8988T (cell line): Measurements from ENCODE around the gene COP1.
"Not testable (repeated sequence)": the region's sequence is repeated elsewhere in the genome, so short reads cannot be mapped to it uniquely, and the experiment has no call there.

Experiments used
- DNase-seq: peaks from one replicate; pipeline ENCODE4 v3.0.0; 2011

The COP1 gene

DNA sequence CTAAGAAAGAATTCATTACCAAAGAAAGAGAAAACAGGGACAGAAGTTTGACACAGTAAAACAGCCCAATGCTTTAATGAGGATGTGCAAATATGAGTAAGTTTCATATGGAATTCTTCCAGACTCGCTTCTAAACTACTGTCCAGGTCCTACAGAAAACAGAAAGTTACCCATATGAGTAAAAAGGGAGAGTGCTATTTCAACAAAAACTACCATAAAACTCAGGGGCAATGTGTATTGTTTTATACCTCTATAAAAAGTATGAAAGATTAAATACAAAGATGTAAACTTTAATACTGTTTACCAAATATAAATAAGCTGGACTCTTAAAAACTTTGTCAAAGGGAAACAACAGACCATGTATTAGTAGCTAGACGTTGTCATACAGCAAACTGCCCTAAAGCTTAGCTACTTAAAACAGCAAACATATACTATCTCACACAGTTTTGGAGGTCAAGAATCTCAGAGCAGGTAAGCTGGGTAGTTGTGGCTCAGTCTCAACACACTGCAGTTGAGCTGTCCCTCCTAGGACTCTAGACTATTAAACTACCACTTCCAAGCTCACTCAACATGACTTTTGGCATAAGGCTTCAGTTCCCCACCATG, 174.9 kb downstream of the COP1 start:
- DNase-seq = no peak

DNA sequence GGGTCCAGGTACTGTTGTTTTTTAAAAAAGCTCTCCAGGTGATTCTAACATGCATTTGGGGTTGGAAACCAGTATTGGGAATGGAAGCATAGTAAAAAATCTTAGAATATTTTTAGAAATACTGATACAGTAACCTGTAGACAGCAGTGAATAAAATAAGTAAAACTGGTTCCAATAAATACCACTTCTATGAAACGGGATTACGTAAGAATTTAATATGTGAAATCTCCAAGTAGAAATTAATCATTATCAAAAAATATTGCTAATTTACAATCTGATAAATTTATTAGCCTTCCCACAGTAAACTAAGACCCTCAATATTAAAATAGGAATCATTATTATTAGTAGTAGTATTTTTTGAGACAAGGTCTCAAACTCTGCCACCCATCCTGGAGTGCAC, 177.5 kb downstream of the COP1 start:
- DNase-seq = no peak

DNA sequence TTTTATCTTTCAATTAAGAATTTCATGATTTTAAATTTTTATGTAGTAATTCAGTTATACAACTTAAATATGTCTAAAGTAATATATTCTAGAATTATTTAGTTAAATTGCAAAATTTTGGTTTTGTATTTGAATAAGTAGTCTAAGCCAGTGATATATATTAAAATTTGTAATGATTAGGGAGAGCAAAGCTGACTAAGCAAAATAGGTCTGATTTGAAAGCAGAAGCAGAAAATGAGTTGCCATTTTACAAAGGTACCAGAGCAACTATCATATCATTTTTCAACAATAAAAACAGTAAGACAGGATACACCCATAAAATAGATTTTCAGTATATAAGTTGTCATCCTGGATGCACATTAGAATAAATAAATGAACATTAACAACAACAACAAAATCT, 177.9 kb downstream of the COP1 start:
- DNase-seq = no peak

DNA sequence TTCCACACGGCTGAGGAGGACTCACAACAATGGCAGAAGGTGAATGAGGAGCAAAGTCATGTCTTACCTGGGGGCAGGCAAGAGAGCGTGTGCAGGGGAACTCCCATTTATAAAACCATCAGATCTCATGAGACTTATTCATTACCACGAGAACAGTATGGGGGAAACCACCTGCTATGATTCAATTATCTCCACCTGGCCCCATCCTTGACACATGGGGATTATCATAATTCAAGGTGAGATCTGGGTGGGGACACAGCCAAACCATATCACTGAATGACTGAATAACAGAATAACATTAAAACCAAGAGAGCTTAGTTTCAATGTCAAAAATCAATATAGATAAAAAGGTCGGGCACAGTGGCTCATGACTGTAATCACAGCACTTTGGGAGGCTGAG, 179.2 kb downstream of the COP1 start:
- not testable (repeated sequence) for DNase-seq

DNA sequence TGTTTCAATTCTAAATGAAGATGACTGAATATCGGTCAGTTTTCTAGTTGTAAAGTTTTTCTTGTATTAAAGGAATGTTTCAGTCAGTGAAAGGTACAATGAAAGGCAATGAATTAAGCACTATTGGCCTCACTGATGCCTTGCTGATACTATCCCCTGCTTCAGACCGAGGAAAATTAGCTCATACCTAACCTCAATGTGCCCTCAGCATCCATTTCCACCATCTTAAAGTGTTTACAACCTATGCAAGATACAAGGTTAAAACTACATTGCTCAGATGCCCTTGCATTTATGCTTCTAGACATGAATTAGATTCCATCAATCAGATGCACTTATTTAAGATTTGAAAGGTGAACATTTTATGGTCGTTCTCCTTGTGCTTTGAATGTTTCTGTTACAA, 184.5 kb downstream of the COP1 start:
- DNase-seq = no peak

DNA sequence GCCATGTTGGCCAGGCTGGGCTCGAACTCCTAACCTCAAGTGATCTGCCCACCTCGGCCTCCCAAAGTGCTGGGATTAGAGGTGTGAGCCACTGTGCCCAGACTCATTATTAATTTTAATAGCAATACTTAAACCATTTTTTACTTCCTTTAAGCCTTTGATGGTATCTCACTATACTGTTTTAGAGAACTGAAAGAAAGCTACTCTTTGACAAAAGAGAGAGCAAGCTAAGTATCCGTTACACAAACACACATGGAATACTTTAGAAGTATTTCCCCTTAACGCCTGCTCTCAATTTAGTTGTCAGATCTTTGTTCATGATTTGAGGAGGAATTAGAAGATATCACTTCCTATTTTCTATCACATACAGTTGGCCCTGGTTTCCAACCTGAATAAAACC, 189.4 kb downstream of the COP1 start:
- DNase-seq = no peak

DNA sequence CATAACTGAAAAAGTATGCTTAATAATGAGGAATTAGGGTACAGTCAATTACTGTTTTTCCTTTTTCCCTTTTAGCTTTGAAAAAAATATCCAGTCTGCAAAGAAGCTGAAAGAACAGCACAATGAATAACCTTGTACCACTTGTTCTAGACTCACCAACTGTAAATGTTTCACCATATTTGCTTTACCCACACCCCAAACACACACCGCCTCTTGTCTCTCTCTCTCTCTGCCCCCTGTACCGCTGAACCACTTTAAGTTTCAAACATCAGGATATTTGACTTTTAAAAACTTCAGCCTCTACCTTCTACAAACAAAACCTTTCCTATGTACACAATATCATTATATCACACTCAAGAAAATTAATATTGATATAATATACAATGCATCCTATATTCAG, 197.1 kb downstream of the COP1 start:
- DNase-seq = no peak

DNA sequence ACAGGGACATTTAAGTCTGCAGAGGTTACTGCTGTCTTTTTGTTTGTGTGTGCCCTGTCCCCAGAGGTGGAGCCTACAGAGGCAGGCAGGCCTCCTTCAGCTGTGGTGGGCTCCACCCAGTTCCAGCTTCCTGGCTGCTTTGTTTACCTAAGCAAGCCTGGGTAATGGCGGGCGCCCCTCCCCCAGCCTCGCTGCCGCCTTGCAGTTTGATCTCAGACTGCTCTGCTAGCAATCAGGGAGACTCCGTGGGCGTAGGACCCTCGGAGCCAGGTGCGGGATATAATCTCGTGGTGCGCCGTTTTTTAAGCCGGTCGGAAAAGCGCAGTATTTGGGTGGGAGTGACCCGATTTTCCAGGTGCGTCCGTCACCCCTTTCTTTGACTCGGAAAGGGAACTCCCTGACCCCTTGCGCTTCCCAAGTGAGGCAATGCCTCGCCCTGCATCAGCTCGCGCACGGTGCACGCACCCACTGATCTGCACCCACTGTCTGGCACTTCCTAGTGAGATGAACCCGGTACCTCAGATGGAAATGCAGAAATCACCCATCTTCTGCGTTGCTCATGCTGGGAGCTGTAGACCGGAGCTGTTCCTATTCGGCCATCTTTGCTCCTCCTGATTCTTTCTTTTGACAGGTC, 199.2 kb downstream of the COP1 start:
- DNase-seq = not testable (repeated sequence)

DNA sequence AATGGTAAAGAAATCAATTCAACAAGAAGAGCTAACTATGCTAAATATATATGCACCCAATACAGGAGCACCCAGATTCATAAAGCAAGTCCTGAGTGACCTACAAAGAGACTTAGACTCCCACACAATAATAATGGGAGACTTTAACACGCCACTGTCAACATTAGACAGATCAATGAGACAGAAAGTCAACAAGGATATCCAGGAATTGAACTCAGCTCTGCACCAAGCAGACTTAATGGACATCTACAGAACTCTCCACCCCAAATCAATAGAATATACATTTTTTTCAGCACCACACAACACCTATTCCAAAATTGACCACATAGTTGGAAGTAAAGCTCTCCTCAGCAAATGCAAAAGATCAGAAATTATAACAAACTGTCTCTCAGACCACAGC, 212.4 kb downstream of the COP1 start:
- DNase-seq = not testable (repeated sequence)

DNA sequence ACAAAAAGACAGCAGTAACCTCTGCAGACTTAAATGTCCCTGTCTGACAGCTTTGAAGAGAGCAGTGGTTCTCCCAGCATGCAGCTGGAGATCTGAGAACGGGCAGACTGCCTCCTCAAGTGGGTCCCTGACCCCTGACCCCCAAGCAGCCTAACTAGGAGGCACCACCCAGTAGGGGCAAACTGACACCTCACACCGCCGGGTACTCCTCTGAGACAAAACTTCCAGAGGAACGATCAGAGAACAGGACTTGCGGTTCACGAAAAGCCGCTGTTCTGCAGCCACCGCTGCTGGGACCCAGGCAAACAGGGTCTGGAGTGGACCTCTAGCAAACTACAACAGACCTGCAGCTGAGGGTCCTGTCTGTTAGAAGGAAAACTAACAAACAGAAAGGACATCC, 214.3 kb downstream of the COP1 start:
- DNase-seq = not testable (repeated sequence)

DNA sequence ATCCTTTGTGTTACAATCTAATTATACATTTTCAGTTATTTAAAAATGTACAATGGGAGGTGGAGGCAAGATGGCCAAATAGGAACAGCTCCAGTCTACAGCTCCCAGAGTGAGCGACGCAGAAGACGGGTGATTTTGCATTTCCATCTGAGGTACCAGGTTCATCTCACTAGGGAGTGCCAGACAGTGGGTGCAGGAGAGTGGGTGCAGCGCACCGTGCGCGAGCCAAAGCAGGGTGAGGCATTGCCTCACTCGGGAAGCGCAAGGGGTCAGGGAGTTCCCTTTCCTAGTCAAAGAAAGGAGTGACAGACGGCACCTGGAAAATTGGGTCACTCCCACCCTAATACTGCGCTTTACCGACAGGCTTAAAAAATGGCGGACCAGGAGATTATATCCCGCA, 214.9 kb downstream of the COP1 start:
- DNase-seq = not testable (repeated sequence)

DNA sequence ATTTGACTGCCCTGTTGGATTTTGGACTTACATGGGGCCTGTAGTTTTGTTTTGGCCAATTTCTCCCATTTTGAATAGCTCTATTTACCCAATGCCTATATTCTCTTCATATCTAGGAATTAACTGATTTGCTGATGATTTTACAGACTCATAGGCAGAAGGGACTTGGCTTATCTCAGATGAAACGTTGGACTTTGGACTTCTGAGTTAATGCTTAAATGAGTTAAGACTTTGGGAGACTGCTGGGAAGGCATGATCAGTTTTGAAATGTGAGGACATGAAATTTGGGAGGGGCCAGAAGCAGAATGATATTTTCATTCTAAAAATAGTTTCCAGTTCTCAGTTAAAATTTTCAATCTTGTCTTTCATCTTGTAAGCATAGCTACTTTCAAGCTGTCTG, 222.3 kb downstream of the COP1 start:
- DNase-seq = no peak

DNA sequence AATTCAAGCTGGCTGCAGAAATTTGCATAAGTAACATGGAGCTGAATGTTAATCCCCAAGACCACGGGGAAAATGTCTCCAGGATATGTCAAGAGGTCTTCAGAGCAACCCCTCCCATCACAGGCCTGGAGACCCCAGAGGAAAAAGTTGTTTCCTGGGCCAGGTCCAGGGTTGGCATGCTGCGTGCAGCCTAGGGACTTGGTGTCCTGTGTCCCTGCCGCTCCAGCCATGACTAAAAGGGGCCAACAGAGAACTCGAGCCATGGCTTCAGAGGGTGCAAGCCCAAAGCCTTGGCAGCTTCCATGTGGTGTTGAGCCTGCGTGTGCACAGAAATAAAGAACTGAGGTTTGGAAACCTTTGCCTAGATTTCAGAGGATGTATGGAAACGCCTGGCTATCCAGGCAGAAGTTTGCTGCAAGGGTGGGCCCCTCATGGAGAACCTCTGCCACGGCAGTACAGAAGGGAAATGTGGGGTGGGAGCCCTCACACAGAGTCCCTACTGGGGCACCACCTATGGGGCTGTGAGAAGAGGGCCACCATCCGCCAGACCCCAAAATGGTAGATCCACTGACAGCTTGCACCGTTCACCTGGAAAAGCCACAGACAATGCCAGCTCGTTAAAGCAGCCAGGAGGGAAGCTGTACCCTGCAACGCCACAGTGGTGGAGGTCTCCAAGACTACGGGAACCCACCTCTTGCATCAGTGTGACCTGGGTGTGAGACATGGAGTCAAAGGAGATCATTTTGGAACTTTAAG, 222.9 kb downstream of the COP1 start:
- no peak for DNase-seq

DNA sequence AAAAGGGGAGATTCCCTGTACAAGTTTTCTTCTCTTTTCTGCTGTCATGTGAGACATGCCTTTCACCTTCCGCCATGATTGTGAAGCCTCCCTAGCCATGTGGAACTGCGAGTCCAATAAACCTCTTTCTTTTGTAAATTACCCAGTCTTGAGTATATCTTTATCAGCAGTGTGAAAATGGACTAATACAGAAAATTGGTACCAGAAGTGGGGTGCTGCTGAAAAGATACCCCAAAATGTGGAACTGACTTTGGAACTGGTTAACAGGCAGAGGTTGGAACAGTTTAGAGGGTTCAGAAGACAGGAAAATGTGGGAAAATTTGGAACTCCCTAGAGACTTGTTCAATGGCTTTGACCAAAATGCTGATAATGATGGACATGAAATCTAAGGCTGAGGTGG, 223.7 kb downstream of the COP1 start:
- DNase-seq = not testable (repeated sequence)

DNA sequence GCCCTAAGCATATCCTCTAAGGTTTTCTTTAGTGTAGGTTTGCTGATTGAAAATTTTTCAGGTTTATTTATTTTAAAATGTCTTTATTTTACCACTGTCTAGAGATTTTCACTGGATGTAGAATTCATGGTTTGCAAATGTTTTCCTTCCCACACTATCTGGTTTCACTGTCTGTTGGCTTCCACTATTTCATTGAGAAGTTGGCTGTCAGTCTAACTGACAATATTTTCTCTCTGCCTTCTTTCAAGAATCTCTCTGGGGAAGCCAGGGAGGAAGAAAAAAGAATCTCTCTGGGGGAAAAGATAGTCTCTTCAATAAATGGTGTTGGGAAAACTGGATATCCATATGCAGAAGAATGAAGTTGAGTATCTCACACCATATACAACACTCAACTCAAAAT, 226.0 kb downstream of the COP1 start:
- DNase-seq = no peak

DNA sequence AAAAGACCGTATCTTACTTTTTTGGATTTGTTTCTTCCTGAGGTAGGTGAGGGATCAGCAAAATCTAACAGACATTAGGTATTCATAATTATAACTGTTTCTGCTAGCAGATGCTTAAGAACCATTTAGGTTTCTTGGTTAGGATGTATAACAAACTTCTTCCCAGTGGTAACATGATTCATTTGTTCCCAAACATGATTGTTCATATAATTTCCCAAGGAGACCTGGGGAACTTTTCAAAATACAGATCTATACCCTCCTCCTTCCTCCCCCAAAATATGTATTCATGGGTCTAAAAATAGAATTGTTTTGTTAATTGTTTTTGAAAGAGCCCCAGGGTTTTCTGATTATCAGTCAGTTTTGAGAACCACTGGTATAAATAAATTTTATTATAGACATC, 228.2 kb downstream of the COP1 start:
- no peak for DNase-seq

DNA sequence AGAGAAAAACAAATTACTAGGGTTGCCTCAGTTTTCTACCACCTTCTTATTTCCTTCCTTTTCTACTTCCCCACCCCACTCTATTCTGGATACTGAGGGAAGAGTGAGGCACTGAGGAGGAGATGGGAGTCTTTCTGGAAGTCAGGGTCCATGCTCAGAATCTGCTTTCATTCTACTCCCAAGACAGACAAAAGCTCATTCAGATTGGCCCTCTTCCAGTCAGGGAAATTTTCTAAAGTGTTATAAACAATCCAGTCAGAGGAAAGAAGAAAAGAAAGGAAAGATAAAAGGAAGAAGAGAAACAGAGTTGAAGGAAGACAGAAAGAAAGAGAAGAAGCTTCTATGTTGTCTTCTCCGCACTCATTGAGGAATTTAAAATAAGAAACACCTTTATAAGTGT, 228.6 kb downstream of the COP1 start:
- DNase-seq = no peak

DNA sequence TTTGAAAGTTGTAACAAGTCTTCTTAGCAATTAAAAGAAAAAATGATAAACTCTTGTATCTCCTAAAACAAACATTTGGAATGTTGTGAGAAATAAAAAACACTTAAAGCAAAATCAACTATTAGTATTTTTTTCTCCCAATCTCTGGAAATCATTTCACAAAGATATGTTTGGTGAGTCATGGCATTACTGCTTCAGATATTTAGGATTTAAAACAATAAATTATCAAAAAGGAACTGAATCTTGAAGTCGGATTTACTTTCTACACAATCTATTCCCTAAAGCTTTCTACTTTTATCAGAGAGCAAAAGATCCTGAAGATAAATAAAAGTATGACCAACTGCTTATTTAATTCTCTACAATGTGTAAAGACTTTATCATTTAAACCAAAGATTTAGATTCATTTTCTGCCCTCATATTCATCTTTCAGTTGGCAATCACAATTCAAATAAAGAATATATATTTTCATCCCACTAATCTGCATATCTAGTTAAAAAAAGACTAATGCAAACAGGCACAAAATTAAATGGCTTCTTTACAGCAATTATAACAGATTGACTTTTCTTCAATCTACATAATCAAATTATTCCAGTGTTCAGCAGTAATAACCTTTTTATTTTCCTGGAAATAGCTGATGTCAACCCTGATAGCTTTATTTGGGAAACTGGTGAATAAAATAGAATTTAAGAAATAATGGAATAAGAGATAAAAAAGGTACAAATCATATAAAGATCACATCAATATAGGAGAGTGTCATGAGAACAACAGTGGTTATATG, 230.0 kb downstream of the COP1 start:
- no peak for DNase-seq

DNA sequence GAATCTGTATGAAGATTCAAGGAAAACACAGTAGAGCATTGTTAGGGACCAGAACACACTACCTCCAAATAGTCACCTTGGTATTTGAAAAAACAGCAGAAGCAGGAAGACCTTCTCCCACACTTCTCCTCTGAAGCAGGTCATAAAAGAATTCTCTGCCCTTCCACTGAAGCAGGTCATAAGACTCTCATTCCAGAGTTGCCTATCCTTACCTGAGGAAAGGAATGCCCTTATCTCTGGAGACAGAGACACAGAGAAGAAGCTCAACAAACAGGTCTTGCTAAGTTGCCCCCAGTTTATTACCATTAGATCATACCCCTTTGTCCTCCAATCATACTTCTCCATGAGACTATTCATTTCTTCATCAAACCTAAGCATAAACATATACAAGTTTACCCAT, 237.9 kb downstream of the COP1 start:
- DNase-seq = no peak

DNA sequence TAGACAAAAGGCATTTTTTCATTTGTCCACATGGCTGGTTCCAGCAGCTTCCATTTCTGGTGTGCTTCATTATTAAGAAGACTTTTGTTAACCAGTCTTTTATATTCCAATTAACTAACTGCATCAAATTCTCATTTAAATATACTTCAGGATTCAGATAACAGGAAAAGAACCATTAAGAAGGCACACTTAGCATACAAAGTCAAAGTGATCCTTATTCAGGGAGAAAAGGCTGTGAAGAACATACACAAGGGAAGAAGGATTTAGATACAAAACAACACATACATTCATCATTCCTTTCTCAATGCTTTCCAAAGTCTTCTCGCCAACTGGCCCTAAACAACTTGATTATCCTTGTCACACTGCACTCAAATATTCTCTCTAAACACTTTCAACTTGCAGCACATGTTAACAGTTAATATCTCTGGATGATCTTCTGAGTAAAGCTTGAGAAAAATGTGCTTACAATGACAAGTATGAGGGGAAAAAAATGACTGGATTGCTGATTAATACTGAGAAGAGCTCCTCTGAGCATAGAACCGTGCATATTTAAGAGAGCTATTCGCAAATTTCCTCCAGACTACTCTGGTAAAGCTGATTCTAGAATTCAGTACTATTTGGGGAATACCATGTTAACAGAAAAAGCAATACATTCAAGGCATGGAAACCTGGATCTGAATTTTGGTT, 238.5 kb downstream of the COP1 start:
- no peak for DNase-seq

DNA sequence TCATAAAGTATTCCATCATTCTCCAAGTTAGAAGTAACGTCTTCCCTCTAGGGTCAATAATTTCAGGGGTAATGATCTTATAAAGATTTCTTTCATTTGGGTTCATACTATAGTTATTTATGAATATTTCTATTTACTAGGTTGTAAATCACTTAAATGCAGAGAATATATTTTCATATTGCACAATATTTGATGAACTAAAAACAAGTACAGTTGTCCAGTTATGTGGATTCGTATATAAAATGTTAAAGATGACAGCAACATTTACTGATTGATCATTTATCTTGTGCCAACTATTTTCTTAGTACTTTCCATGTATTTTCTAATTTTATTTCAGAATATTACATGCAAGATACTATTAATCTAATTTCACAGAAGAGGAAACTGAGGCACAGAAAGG, 243.3 kb downstream of the COP1 start:
- DNase-seq = no peak

DNA sequence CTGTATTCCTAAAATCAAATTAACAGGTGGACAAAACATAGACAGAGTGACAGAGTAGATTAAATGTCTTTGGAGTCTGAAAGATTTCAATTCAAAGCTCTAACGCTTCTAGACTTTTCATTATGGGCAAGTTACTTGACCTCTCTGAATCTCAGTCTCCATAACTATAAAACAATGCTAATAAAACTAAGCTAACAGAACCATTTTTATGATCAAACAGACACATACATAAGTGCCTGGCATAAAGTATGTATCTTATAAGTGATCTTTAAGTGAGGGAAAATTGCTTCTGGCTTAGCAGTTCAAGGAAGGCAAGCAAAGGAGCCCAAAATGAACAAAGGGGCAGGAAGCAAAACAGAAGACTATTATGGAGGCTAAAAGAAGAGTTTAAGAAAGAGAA, 246.9 kb downstream of the COP1 start:
- DNase-seq = no peak

DNA sequence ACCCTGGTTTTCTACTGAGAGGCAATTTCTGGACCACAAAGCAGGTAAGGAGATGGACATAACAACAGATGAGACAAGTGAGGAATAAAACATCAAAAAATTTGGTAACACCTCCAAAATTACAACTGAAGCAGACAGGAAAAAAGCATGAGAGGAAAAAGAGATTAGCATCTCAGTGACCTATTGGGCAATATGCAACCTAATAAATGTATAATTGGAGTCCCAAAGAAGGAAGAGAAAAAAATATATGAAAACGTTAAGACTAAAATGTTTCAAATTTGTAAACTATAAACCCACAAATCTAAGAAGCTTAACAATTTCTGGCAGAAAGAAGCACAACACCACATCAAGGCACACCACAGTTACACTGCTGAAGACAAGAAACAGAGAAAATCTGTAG, 255.5 kb downstream of the COP1 start:
- DNase-seq = no peak
